Measurements from ENCODE around the gene BAZ2B.

Gene BAZ2B, protein sequence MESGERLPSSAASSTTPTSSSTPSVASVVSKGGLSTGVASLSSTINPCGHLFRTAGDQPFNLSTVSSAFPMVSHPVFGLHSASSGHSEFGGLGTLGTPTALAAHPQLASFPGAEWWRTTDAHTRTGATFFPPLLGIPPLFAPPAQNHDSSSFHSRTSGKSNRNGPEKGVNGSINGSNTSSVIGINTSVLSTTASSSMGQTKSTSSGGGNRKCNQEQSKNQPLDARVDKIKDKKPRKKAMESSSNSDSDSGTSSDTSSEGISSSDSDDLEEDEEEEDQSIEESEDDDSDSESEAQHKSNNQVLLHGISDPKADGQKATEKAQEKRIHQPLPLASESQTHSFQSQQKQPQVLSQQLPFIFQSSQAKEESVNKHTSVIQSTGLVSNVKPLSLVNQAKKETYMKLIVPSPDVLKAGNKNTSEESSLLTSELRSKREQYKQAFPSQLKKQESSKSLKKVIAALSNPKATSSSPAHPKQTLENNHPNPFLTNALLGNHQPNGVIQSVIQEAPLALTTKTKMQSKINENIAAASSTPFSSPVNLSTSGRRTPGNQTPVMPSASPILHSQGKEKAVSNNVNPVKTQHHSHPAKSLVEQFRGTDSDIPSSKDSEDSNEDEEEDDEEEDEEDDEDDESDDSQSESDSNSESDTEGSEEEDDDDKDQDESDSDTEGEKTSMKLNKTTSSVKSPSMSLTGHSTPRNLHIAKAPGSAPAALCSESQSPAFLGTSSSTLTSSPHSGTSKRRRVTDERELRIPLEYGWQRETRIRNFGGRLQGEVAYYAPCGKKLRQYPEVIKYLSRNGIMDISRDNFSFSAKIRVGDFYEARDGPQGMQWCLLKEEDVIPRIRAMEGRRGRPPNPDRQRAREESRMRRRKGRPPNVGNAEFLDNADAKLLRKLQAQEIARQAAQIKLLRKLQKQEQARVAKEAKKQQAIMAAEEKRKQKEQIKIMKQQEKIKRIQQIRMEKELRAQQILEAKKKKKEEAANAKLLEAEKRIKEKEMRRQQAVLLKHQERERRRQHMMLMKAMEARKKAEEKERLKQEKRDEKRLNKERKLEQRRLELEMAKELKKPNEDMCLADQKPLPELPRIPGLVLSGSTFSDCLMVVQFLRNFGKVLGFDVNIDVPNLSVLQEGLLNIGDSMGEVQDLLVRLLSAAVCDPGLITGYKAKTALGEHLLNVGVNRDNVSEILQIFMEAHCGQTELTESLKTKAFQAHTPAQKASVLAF (N-terminal part only)

DNA sequence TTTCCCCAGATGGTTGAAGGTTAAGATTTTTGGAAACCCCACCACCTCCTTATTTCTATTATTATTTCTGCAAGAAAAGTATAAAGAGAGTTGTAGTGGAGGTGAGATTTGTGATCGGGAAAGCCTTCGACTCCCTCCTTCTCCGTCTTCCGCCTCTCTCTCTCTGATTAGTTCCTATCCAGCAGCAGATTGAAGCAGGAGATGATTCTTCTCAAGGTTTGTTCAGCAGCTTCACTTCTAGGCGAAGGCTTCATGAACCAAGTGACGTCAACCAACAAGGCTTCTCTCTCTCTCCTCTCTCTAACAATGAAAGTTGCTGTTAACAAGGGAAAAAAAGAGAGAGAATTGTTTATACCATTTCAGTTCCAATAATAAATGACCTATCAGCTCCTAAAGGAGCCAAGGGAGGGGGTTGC, at the start of gene BAZ2B:
Gene BAZ2B, minus strand, starts transcription at position 263 of the 416 bp plus-strand sequence. CDS start 137,829 bp downstream, outside the sequence.
- no peaks in the 10 kb centered on the region for H3K27me3 Mint-ChIP-seq
- peaks cover 16% of the 10 kb centered on the region for H3K4me1 Mint-ChIP-seq
- ATAC-seq, result peak; percentile 56
- peak within 1 kb of the TSS; percentile 78 for H3K4me3 Mint-ChIP-seq
- H3K9me3 Mint-ChIP-seq, result no peaks in the 10 kb centered on the region
- no peaks in the 10 kb centered on the region for H3K36me3 Mint-ChIP-seq
- peak within 1 kb of the TSS; percentile 72 for H3K27ac Mint-ChIP-seq

DNA sequence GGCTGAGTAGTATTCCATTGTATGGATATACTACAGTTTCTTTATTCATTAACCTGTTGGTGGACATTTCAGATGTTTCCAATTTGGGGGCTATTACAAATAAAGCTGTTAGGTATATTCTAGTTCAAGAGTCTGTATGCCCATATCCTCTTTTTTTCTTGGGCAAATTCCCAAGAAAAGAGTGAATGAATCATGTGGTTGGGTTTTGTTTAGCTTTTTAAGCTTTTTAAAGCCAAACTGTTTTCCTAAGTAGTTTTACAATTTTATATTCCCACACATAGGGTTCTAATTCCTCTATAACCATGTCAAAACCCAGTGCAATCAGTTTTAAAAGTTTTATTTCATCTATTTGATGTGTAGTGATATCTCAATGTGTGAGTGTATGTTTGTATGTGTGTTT, 44.9 kb upstream of the BAZ2B start:
- no peak overlapping the region for H3K4me3 Mint-ChIP-seq

DNA sequence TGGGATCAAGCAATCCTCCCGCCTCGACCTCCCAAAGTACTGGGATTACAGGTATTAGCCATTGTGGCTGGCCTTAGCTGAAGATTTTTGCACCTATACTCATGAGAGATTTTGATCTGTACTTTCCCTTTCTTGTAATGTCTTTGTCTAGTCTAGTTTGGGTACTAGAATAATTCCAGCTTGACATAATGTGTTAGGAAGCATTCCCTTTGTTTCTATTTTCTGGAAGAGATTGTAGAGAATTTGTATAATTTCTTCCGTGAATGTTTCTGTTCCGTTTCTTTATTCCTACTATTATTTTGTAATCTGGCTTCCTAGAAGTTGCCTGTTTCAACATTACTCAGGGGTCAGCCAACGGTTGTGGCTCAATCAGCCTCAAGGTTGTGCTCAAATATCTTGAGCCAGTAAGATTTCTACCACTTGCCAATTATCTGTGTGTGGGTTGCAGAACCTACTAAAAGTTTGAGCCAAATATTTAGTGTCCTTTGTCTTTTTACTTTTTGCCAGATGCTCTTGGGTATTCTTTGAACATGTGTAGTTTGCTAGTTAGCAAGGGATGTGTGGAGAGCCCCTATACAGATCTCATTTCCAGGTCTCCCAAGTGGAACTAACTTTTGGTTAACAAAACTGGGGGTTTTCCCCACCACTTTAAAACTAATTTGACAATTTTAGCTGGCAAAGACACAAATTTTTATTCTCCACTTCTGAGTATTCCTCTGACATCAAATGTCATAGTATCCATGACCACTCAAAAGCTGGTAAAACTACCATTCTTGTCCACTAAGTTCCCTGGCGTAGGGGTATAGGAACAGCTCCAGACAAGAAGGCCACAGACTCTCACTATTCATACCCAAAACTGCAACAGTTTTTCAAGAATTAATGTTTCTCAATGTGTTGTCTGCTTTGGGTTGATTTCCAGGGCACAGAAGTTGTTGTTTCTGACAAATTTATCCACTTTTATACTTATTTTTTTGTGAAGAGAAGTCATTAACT, 42.8 kb upstream of the BAZ2B start:
- no peak for ATAC-seq
- H3K27ac Mint-ChIP-seq, result no peak overlapping the region
- peaks cover 12% of the 10 kb centered on the region for H3K36me3 Mint-ChIP-seq
- no peaks in the 10 kb centered on the region for H3K4me1 Mint-ChIP-seq
- no peak overlapping the region for H3K4me3 Mint-ChIP-seq
- no peaks in the 10 kb centered on the region for H3K27me3 Mint-ChIP-seq
- peaks cover 17% of the 10 kb centered on the region for H3K9me3 Mint-ChIP-seq

More for the DNA sequence above, 44.9 kb upstream of the BAZ2B start:
- Mint-ChIP-seq H3K27me3 (no peaks in the 10 kb centered on the region), H3K4me1 (no peaks in the 10 kb centered on the region), H3K36me3 (peaks cover 4% of the 10 kb centered on the region), H3K9me3 (peaks cover 3% of the 10 kb centered on the region), H3K27ac (no peak overlapping the region)
- ATAC-seq, result no peak

DNA sequence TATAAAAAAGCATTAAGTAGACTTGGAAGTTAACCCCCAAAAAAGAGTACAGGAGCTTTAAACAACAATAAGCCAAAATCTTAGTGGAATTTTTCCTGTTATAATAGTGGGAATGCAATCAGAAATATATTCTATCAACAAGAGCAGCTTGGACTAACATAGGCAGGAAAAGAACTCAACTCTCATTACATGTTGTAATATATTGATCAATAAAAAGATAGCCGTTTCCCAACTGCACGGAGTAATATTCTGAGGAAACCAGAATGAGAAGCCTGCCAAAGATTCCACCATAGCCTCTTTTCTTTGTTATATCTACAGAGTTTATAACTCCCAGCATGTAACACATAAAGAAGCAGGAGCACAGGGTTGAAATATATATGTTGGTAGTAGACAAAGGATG, 37.6 kb upstream of the BAZ2B start:
- H3K9me3 Mint-ChIP-seq, result peaks cover 17% of the 10 kb centered on the region
- H3K4me1 Mint-ChIP-seq, result no peaks in the 10 kb centered on the region
- H3K27me3 Mint-ChIP-seq, result no peaks in the 10 kb centered on the region
- no peak overlapping the region for H3K27ac Mint-ChIP-seq
- ATAC-seq, result no peak
- no peak overlapping the region for H3K4me3 Mint-ChIP-seq
- peaks cover 13% of the 10 kb centered on the region for H3K36me3 Mint-ChIP-seq

DNA sequence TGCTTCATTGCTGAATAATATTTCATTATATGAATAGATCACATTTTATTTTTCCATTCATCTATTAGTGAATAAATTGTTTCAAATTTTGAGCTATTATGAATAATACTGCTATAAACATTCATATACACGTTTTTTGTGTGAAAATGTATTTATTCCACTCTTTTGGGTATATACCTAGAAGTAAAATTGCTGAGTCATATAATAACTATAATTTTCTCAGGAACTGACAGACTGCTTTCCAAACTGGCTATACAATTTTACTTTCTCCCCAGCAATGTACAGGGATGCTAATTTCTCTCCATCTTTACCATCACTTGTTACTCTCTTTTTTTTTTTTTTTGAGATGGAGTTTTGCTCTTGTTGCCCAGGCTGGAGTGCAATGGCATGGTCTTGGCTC, 35.5 kb upstream of the BAZ2B start:
- Mint-ChIP-seq H3K27ac (no peak overlapping the region), H3K9me3 (peaks cover 17% of the 10 kb centered on the region), H3K4me3 (no peak overlapping the region), H3K27me3 (no peaks in the 10 kb centered on the region), H3K36me3 (peaks cover 13% of the 10 kb centered on the region), H3K4me1 (no peaks in the 10 kb centered on the region)
- no peak for ATAC-seq

DNA sequence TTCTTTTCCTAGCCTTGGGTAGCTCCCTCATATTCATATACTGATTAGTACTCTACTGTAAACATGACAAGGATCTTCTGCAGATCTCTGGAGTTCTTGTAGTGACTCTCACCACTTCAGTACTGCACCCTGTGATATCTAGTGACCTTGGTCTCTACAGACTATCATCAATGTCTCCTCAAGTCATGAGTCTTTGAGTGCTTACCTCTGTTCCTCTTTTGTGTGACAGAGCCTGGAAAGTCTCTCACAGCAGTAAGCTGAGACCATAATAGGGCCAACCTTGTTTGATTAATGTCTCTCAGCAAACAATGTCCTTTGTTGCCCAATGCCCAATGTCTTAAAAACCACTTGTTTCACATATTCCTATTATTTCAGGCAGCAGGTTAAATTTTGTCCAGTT, 34.2 kb upstream of the BAZ2B start:
- no peak for ATAC-seq
- no peaks in the 10 kb centered on the region for H3K27me3 Mint-ChIP-seq
- no peak overlapping the region for H3K27ac Mint-ChIP-seq
- H3K4me3 Mint-ChIP-seq, result no peak overlapping the region
- peaks cover 14% of the 10 kb centered on the region for H3K9me3 Mint-ChIP-seq
- H3K4me1 Mint-ChIP-seq, result no peaks in the 10 kb centered on the region
- peaks cover 9% of the 10 kb centered on the region for H3K36me3 Mint-ChIP-seq

DNA sequence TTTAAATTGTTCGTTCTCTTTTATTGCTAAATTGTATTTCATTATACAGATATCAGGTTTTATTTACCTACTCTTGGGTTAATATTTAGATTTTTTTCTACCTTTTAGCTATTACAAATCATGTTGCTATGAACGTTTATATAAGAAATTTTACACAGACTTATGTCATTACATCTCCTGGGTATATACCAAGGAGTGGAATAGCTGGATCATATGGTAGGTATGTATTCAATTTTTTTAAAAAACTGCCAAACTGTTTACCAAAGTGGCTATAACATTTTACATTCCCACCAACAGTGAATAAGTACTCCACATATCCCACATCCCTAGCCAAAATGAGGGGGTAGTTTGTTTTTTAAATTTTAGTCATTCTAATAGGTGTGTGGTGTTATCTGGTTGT, 32.3 kb upstream of the BAZ2B start:
- H3K27me3 Mint-ChIP-seq, result no peaks in the 10 kb centered on the region
- no peak overlapping the region for H3K4me3 Mint-ChIP-seq
- ATAC-seq, result no peak
- H3K4me1 Mint-ChIP-seq, result no peaks in the 10 kb centered on the region
- peaks cover 4% of the 10 kb centered on the region for H3K36me3 Mint-ChIP-seq
- peaks cover 5% of the 10 kb centered on the region for H3K9me3 Mint-ChIP-seq
- H3K27ac Mint-ChIP-seq, result no peak overlapping the region

DNA sequence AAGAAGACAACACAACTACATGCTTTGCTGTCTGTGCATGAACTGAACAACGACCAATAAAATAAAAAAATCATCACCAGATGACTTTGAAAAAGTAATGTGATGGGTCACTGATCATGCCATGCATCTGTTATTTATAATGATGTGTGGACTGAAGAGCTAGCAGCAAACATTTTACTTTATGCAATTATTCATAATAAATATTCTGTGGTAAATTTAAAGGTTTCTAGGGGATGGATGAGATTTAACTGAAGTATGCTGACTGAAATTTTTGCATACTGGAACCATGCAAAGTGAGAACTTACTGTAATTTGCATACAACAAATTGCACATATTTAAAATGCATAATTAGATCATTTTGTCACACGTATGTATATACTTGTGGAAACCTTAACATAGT, 31.3 kb upstream of the BAZ2B start:
- no peak for ATAC-seq
- Mint-ChIP-seq H3K4me1 (no peaks in the 10 kb centered on the region), H3K27me3 (no peaks in the 10 kb centered on the region), H3K4me3 (no peak overlapping the region), H3K27ac (no peak overlapping the region), H3K9me3 (peaks cover 5% of the 10 kb centered on the region), H3K36me3 (peaks cover 4% of the 10 kb centered on the region)

DNA sequence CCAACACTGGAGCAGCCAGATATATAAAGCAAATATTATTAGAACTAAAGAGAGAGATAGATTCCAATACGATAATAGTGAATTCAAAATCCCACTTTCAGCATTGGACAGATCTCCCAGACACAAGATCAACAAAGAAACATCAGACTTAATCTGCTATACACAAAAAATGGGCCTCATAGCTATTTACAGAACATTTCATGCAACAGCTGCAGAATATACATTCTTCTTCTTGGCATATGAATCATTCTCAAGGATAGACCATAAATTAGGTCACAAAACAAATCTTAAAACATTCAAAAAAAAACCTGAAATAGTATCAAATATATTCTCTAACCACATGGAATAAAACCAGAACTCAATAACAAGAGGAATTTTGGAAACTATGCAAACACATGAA, 23.8 kb upstream of the BAZ2B start:
- H3K27me3 Mint-ChIP-seq, result no peaks in the 10 kb centered on the region
- peaks cover 13% of the 10 kb centered on the region for H3K9me3 Mint-ChIP-seq
- peaks cover 33% of the 10 kb centered on the region for H3K36me3 Mint-ChIP-seq
- H3K4me1 Mint-ChIP-seq, result no peaks in the 10 kb centered on the region
- H3K4me3 Mint-ChIP-seq, result no peak overlapping the region
- no peak for ATAC-seq
- H3K27ac Mint-ChIP-seq, result no peak overlapping the region

DNA sequence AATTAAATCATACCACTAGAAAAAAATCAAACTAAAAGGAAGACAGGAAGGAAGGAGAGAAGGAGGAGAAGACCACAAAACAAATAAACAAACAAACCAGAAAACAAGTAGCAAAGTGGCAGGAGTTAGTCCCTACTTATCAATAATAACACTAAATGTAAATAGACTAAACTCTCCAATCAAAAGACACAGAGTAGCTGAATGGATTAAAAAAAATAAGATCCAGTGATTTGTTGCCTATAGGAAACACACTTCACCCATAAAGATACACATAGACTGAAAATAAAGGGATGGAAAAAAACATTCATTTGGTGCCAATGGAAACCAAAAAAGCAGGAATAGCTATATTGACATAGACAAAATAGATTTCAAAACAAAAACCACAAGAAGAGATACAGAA, 23.4 kb upstream of the BAZ2B start:
- Mint-ChIP-seq H3K36me3 (peaks cover 33% of the 10 kb centered on the region), H3K4me3 (no peak overlapping the region), H3K27ac (no peak overlapping the region), H3K27me3 (no peaks in the 10 kb centered on the region), H3K4me1 (no peaks in the 10 kb centered on the region), H3K9me3 (peaks cover 13% of the 10 kb centered on the region)
- ATAC-seq, result no peak

DNA sequence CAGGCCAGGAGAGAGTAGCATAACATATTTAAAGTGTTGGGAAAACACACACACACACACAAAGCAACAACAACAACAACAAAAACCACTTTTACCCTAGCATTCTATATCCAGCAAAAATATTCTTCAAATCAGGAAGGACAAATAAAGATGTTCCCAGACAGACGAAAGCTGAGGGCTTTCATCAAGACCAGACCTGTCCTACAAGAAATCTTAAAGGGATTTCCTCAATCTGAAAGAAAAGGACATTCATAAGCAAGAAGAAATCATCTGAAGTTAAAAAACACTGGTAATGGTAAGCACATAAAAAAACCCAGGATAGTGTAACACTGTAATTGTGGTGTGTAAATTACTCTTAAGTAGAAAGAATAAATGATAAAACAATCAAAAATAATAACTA, 22.7 kb upstream of the BAZ2B start:
- ATAC-seq, result no peak
- Mint-ChIP-seq H3K9me3 (peaks cover 13% of the 10 kb centered on the region), H3K36me3 (peaks cover 33% of the 10 kb centered on the region), H3K27ac (no peak overlapping the region), H3K27me3 (no peaks in the 10 kb centered on the region), H3K4me1 (no peaks in the 10 kb centered on the region), H3K4me3 (no peak overlapping the region)

DNA sequence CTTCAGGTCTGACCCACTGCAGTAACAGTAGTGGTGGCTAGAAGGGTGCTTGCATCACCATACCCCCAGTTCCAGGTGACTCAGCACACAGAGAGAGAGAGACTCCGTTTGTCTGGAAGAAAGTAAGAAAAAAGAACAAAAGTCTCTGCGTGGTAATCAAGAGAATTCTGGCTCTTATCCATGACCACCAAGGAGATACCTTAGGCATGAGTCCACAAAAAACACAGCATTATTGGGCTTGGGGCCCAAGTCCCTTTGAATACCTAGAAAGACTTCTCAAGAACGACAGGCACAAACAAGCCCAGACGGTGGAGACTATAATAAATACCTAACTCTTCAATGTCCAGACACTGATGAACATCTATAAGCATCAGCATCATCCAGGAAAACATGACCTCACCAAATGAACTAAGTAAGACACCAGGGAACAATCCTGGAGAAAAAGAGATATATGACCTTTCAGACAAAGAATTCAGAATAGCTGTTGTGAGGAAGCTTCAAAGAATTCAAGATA, 21.7 kb upstream of the BAZ2B start:
- no peaks in the 10 kb centered on the region for H3K27me3 Mint-ChIP-seq
- peaks cover 33% of the 10 kb centered on the region for H3K36me3 Mint-ChIP-seq
- no peaks in the 10 kb centered on the region for H3K4me1 Mint-ChIP-seq
- H3K9me3 Mint-ChIP-seq, result peaks cover 13% of the 10 kb centered on the region
- no peak overlapping the region for H3K27ac Mint-ChIP-seq
- ATAC-seq, result no peak
- no peak overlapping the region for H3K4me3 Mint-ChIP-seq

DNA sequence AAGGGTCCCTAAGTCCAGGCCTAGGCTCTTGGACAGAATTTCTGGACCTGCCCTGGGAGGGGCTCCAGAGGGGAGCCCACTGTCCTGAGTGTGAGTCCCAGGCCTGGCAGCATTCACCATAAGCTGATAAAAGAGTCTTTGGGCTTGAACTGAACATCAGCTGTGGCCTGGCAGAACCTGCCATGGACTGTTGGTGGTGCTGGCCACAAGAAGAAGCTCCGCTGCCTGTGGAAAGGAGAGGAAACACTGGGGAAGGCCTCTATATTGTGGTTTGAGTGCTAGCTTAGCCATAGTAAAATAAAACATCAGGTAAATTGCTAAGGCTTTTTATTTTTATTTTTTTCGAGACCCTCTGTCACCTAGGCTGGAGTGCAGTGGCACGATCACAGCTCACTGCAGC, 20.9 kb upstream of the BAZ2B start:
- Mint-ChIP-seq H3K4me3 (no peak overlapping the region), H3K9me3 (peaks cover 13% of the 10 kb centered on the region), H3K36me3 (peaks cover 33% of the 10 kb centered on the region), H3K27me3 (no peaks in the 10 kb centered on the region), H3K4me1 (no peaks in the 10 kb centered on the region), H3K27ac (no peak overlapping the region)
- no peak for ATAC-seq
